A549 (cell line): ENCODE measurements around the gene KCNA5.

Experiments used
- CHD4 ChIP-seq: fragments of 200-600 bp; sonication (generic); IDR thresholded peaks from 2 replicates; pipeline ENCODE4 v1.6.1; 2016; ENCODE audit warnings: antibody characterized with exemption, mild to moderate bottlenecking, borderline replicate concordance
- ELK1 ChIP-seq: fragments of 150-350 bp; IDR thresholded peaks from 2 replicates; pipeline ENCODE4 v1.6.1; 2014; ENCODE audit warnings: low read depth, mild to moderate bottlenecking, low read length
- EP300 ChIP-seq, 2 experiments: fragments of >200 bp; sonication (Bioruptor Twin); formaldehyde crosslinking; IDR thresholded peaks; 2 replicates in 1 of 2; 3 replicates in 1 of 2; pipeline ENCODE4 v1.6.1; 2016 to 2017
- HMGXB4 ChIP-seq: fragments of 250-450 bp; sonication (Bioruptor Pico); IDR thresholded peaks from 2 replicates; pipeline ENCODE4 v1.5.0; 2021; ENCODE audit warnings: mild to moderate bottlenecking, moderate library complexity, borderline replicate concordance
- HOXB13 ChIP-seq: fragments of 250-450 bp; sonication (Bioruptor Pico); IDR thresholded peaks from 2 replicates; pipeline ENCODE4 v1.5.0; 2020; ENCODE audit warnings: low read depth, mild to moderate bottlenecking, moderate library complexity
- JUN ChIP-seq, 2 experiments: fragments of >200 bp; sonication (Bioruptor Twin); formaldehyde crosslinking; IDR thresholded peaks; 2 replicates in 1 of 2; 3 replicates in 1 of 2; pipeline ENCODE4 v1.6.1; 2016 to 2017
- MAZ ChIP-seq: fragments of 150-350 bp; IDR thresholded peaks from 2 replicates; pipeline ENCODE4 v1.6.1; 2014; ENCODE audit warnings: antibody characterized with exemption, low read depth, low read length, borderline replicate concordance
- NFE2L2 ChIP-seq: fragments of 150-350 bp; conservative IDR thresholded peaks from 2 replicates; pipeline ENCODE4 v1.6.1; 2014; ENCODE audit warnings: low read length
- NR3C1 ChIP-seq: fragments of >200 bp; sonication (Bioruptor Twin); formaldehyde crosslinking; IDR thresholded peaks from 3 replicates; pipeline ENCODE4 v1.6.1; 2017
- POLR2A ChIP-seq: IDR thresholded peaks from 2 replicates; pipeline ENCODE4 v1.6.1; 2012; ENCODE audit warnings: mild to moderate bottlenecking, low read length
- RAD21 ChIP-seq, 2 experiments: fragments of >200 bp in 1 of 2; sonication (Bioruptor Twin) in 1 of 2; formaldehyde crosslinking in 1 of 2; IDR thresholded peaks in 1 of 2; conservative IDR thresholded peaks in 1 of 2; 2 replicates in 1 of 2; 3 replicates in 1 of 2; pipeline ENCODE4 v1.6.1; 2012 to 2018; ENCODE audit warnings: inconsistent platforms in 1 of 2
- TF ChIP-seq, protein P1 (sequence below): IDR thresholded peaks from 2 replicates; pipeline ENCODE4 v1.6.1; 2012
- TF ChIP-seq, protein P2 (sequence below): fragments of >200 bp; sonication (Bioruptor Twin); formaldehyde crosslinking; IDR thresholded peaks from 3 replicates; pipeline ENCODE4 v1.5.1; 2016

DNA sequence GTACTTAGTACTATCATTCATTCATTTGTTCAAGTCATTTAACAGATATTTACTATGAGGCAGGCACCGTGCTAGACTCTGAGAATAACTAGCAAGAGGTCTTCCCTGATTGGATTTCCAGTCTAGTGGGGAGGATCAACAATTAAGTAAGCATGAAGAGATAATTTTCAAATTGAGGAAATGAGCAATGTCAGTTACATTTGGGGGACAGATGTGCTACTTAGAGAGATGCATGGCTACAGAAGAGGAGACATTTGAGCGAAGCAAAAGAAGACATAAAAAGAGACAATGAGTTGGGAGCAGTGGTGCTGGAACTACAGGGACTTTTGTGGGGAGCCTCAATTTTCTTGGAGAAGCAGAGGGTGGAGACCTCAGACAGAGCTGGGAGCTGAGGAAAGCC, 7.7 kb downstream of the KCNA5 start:
- TF ChIP-seq HMGXB4 (no peak), POLR2A (no peak), ELK1 (no peak), HOXB13 (no peak), NFE2L2 (no peak), NR3C1 (no peak), MAZ (no peak), RAD21 (conservative IDR thresholded peaks at IDR 0.05 in 1 of 2, IDR thresholded peaks at IDR 0.05 in 1 of 2) (no peak), CHD4 (no peak), EP300 (IDR thresholded peaks at IDR 0.05) (no peak), JUN (IDR thresholded peaks at IDR 0.05) (no peak)
- TF ChIP-seq, protein P1, sequence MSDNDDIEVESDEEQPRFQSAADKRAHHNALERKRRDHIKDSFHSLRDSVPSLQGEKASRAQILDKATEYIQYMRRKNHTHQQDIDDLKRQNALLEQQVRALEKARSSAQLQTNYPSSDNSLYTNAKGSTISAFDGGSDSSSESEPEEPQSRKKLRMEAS = no peak
- TF ChIP-seq, protein P2, sequence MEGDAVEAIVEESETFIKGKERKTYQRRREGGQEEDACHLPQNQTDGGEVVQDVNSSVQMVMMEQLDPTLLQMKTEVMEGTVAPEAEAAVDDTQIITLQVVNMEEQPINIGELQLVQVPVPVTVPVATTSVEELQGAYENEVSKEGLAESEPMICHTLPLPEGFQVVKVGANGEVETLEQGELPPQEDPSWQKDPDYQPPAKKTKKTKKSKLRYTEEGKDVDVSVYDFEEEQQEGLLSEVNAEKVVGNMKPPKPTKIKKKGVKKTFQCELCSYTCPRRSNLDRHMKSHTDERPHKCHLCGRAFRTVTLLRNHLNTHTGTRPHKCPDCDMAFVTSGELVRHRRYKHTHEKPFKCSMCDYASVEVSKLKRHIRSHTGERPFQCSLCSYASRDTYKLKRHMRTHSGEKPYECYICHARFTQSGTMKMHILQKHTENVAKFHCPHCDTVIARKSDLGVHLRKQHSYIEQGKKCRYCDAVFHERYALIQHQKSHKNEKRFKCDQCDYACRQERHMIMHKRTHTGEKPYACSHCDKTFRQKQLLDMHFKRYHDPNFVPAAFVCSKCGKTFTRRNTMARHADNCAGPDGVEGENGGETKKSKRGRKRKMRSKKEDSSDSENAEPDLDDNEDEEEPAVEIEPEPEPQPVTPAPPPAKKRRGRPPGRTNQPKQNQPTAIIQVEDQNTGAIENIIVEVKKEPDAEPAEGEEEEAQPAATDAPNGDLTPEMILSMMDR = no peak
